Lower leg skin (tissue), 4 donors: Measurements from ENCODE around the gene PPP1R14C. TPM values are rescaled to one million over a fixed set of nuclear protein-coding genes. Genes with fewer than 3 reads are reported as not detected.

Source experiments
- DNase-seq, 2 donors: peaks; one replicate each; pipeline ENCODE4 v3.0.0-alpha.2; 2019; ENCODE audit warnings: low spot score in 2 of 2
- H3K4me3 ChIP-seq: fragments of 200-600 bp; sonication (generic); 2 replicates; pipeline ENCODE4 v1.5.1; 2017; ENCODE audit warnings: mild to moderate bottlenecking, low read depth; ENCODE audit not compliant: poor library complexity, severe bottlenecking
- POLR2A ChIP-seq, 2 donors: fragments of 450-650 bp; IDR thresholded peaks; one replicate each; pipeline ENCODE4 v1.6.1; 2016 to 2017; ENCODE audit warnings: antibody characterized with exemption in 2 of 2, mild to moderate bottlenecking in 1 of 2, moderate library complexity in 1 of 2
- WGBS, 2 donors: methylation state at CpG; one replicate each; pipeline ENCODE4 v1.1.5; 2018; 5-methylcytosine and 5-hydroxymethylcytosine counted together
- intact Hi-C: fragments of 100-400 bp; cut with DNase I; formaldehyde crosslinking; loops from one replicate; pipeline ENCODE4 v1.15.0; 2023; ENCODE audit warnings: low total_unique reads
- total RNA-seq, 4 donors: library from RNA; depleted of rRNA; stranded (reverse); fragments of >200 nt; gene quantifications; one replicate each; pipeline ENCODE4 v1.1.0, GENCODE V29; 2016
- TF ChIP-seq, protein P1 (sequence below), 3 donors: fragments of 450-650 bp; IDR thresholded peaks; one replicate each; pipeline ENCODE4 v1.5.1; 2016; ENCODE audit warnings: antibody characterized with exemption in 3 of 3, mild to moderate bottlenecking in 3 of 3, moderate library complexity in 2 of 3

PPP1R14C gene
- total RNA-seq, 4 donors from 2014 or later: 116 to 145 (median 127) TPM

DNA sequence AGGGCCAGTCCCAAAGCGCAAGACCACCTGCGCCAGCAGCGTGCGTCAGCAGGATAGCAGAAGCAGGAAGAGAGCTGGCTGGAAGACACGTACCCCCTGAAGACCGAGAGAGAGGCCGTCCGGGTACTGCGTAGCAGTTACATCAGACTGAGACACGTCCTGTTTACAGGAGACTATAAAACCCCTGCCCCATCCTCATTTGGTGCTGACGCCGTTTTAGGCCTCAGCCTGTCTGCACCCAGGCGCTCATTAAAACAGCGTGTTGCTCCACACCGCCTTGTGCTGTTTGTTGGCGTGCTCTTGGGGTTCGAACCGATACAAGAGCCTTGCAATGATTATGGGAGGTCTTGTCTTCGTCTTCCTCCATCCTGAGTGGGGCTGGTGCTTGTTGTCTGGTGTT, 42.1 kb upstream of the PPP1R14C start:
- no peak overlapping the region for H3K4me3 ChIP-seq
- no peak for DNase-seq
- 93 to 96% methylated on average over 19 of the region's 19 CpGs for WGBS, 2 donors
- TF ChIP-seq, protein P1, sequence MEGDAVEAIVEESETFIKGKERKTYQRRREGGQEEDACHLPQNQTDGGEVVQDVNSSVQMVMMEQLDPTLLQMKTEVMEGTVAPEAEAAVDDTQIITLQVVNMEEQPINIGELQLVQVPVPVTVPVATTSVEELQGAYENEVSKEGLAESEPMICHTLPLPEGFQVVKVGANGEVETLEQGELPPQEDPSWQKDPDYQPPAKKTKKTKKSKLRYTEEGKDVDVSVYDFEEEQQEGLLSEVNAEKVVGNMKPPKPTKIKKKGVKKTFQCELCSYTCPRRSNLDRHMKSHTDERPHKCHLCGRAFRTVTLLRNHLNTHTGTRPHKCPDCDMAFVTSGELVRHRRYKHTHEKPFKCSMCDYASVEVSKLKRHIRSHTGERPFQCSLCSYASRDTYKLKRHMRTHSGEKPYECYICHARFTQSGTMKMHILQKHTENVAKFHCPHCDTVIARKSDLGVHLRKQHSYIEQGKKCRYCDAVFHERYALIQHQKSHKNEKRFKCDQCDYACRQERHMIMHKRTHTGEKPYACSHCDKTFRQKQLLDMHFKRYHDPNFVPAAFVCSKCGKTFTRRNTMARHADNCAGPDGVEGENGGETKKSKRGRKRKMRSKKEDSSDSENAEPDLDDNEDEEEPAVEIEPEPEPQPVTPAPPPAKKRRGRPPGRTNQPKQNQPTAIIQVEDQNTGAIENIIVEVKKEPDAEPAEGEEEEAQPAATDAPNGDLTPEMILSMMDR (IDR thresholded peaks at IDR 0.05): no peak
- TF ChIP-seq POLR2A (IDR thresholded peaks at IDR 0.05): no peak
- intact Hi-C loops: no loop called here

GRCh38 chr6:150102750-150103270, 40.0 kb upstream of the PPP1R14C start:
- intact Hi-C loops: no loop called here
- WGBS, 2 donors: 83 to 96% methylated on average over 4 of the region's 4 CpGs
- TF ChIP-seq, protein P1 (IDR thresholded peaks at IDR 0.05): no peak
- no peak for TF ChIP-seq POLR2A (IDR thresholded peaks at IDR 0.05)

GRCh38 chr6:150112233-150112632, 30.6 kb upstream of the PPP1R14C start:
- no peak for DNase-seq
- intact Hi-C loops: no loop called here
- TF ChIP-seq POLR2A (IDR thresholded peaks at IDR 0.05): no peak
- TF ChIP-seq, protein P1 (IDR thresholded peaks at IDR 0.05): no peak
- no peak overlapping the region for H3K4me3 ChIP-seq
- WGBS, 2 donors: 93% methylated on average over 6 of the region's 6 CpGs

More at GRCh38 chr6:150102750-150103270, 40.0 kb upstream of the PPP1R14C start:
- no peak for DNase-seq
- no peak overlapping the region for H3K4me3 ChIP-seq

- TF ChIP-seq POLR2A (IDR thresholded peaks at IDR 0.05): no peak
- TF ChIP-seq, protein P1 (IDR thresholded peaks at IDR 0.05): no peak
- intact Hi-C loops: no loop called here
- 96% methylated on average over 19 of the region's 25 CpGs; no CpG with 5 or more reads in 1 of the 2 donors for WGBS, 2 donors
- DNase-seq: peak in 1 of 2 donors; percentile 74
- H3K4me3 ChIP-seq: no peak overlapping the region
These were observed 27.1 kb upstream of the PPP1R14C start for GRCh38 chr6:150115769-150116168.

GRCh38 chr6:150116200-150116800, 26.5 kb upstream of the PPP1R14C start:
- WGBS, 2 donors: 41 to 52% methylated on average over 7 to 8 of the region's 8 CpGs
- TF ChIP-seq, protein P1 (IDR thresholded peaks at IDR 0.05): no peak
- TF ChIP-seq POLR2A (IDR thresholded peaks at IDR 0.05): no peak
- DNase-seq: peak in 1 of 2 donors; percentile 53
- H3K4me3 ChIP-seq: no peak overlapping the region
- intact Hi-C loops: no loop called here
